Measurements from ENCODE around the gene WWC1.

WWC1 gene

GRCh38 chr5:168489059-168489458 is 197.6 kb downstream of the WWC1 start:
- DNase-seq (ENCODE audit: low read depth) = no peak

- no peak for DNase-seq (ENCODE audit: low read depth)
These were observed 202.7 kb downstream of the WWC1 start for GRCh38 chr5:168494057-168494555.

DNA sequence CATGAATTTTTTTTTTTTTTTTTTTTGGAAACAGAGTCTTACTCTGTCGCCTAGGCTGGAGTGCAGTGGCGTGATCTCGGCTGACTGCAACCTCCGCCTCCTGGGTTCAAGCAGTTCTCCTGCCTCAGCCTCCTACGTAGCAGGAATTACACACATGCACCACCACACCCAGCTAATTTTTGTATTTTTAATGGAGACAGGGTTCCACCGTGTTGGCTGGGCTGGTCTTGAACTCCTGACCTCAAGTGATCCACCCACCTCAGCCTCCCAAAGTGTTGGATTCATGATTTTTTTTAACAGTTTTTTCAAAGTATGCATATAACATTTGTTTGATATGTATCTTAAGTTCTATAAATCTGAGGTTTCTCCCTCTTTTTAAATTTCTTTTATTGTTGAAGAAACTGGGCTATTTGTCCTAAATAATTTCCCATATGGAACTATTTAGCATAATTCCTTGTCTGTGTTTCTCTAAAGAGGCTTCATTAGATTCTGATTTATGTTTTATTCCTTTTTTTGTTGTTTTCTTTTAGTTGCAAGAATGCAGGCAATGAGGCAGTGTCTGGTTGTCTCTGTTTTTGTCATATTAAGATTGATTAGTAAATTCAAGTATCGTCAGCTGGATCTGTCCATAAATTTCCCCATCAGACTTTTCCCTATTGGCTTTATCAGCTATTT is 211.3 kb downstream of the WWC1 start:
- no peak for DNase-seq (ENCODE audit: low read depth)

DNA sequence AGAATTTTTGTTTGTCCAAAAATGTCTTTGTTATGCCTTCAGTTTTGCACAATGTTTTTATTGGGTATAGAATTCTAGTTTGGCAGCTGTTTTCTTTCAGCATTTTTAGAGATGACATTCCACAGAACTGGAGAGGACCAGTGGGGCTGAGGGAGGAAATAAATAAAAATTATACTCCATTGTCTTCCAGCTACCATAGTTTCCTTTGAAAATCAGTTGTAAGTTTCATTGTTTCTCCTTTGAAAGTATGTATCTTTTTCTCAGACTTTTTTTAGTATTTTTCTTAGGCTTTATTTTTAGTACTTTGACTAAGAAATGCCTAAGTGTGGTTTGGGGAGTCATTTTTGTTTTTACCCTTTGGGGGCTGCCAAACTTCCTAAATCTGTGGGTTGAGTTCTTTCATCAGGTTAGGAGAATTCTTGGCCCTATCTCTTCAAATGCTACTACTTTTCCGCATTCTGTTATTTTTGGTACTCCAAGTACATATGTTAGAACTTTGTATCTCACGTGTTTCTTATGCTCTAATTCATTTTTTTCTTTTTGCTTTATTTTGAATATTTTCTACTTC is 222.5 kb downstream of the WWC1 start:
- no peak for DNase-seq (ENCODE audit: low read depth)
